Testis (tissue), 3 donors: ENCODE results near the gene ACKR1. TPM values are rescaled to one million over a fixed set of nuclear protein-coding genes. Genes with fewer than 3 reads are reported as not detected.

Experiments used
- DNase-seq: peaks from one replicate; pipeline ENCODE4 v3.0.0-alpha.2; 2019
- H3K27ac ChIP-seq, 2 donors: fragments of 200-600 bp; sonication (generic); one replicate each; pipeline ENCODE4 v1.5.1; 2019
- H3K27me3 ChIP-seq: fragments of 200-600 bp; sonication (generic); one replicate; pipeline ENCODE4 v1.5.1; 2019
- H3K36me3 ChIP-seq: fragments of 200-600 bp; sonication (generic); one replicate; pipeline ENCODE4 v1.5.1; 2017; ENCODE audit warnings: low read depth; ENCODE audit errors: missing control alignments
- H3K4me1 ChIP-seq: fragments of 200-600 bp; sonication (generic); one replicate; pipeline ENCODE4 v1.5.1; 2019
- H3K4me3 ChIP-seq, 2 donors: fragments of 200-600 bp; sonication (generic); one replicate each; pipeline ENCODE4 v1.5.1; 2017 to 2019
- H3K9me3 ChIP-seq: fragments of 200-600 bp; sonication (generic); one replicate; pipeline ENCODE4 v1.5.1; 2017
- POLR2A ChIP-seq: fragments of 450-650 bp; IDR thresholded peaks from one replicate; pipeline ENCODE4 v1.6.1; 2017; ENCODE audit warnings: antibody characterized with exemption, mild to moderate bottlenecking, moderate library complexity
- WGBS, 2 donors: methylation state at CpG; one replicate each; pipeline ENCODE4 v1.1.5; 2018; 5-methylcytosine and 5-hydroxymethylcytosine counted together
- intact Hi-C: fragments of 100-400 bp; cut with DNase I; formaldehyde crosslinking; loops from one replicate; pipeline ENCODE4 v1.15.1; 2023; ENCODE audit warnings: low total_unique reads
- polyA plus RNA-seq: library from polyadenylated mRNA; stranded (reverse); fragments of 350-450 nt; fragmentation: Illumina TruSeq; extraction: RNeasy Lipid Tissue Mini Kit (QIAGEN cat#74804); gene quantifications from one replicate; pipeline ENCODE4 v1.2.3, GENCODE V29; 2014; ENCODE audit warnings: low read depth, low replicate concordance; ENCODE audit not compliant: insufficient read depth
- total RNA-seq, 2 donors: library from RNA; depleted of rRNA; stranded (reverse); fragments of >200 nt; gene quantifications; one replicate each; pipeline ENCODE4 v1.2.3, GENCODE V29; 2016
- TF ChIP-seq, protein P1 (sequence below), 3 experiments: fragments of 450-650 bp in 2 of 3; fragments of 200-600 bp in 1 of 3; sonication (generic) in 1 of 3; IDR thresholded peaks; one replicate each; pipeline ENCODE4 v1.5.1; 2016 to 2019; ENCODE audit warnings: antibody characterized with exemption in 3 of 3, mild to moderate bottlenecking in 2 of 3, moderate library complexity in 1 of 3

Gene ACKR1
- total and polyA plus RNA-seq, 3 donors from 2014 or later = 14.9 to 26.9 (median 16.6) TPM

DNA sequence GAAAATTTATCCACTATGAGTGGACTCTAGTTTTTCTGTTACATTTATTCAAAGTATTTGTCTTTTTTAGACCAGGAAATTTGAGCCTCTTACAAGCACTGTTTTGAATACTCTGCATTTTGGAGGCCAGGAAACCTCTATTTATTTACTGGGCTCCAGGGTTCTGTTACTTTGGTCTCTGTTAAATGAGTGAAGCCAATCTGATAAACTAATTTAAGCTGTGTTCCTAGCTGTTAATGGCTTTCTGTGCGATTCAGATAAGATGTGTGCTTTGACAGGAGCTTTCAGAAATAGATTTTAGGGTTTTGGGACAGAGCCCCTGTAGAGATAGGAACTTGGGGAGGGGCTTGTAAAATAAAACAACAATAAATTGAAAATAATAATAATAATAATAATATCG, 23.9 kb downstream of the ACKR1 start:
- no peak overlapping the region for H3K27ac ChIP-seq
- H3K27me3 ChIP-seq = no peaks in the 10 kb centered on the region
- TF ChIP-seq, protein P1, sequence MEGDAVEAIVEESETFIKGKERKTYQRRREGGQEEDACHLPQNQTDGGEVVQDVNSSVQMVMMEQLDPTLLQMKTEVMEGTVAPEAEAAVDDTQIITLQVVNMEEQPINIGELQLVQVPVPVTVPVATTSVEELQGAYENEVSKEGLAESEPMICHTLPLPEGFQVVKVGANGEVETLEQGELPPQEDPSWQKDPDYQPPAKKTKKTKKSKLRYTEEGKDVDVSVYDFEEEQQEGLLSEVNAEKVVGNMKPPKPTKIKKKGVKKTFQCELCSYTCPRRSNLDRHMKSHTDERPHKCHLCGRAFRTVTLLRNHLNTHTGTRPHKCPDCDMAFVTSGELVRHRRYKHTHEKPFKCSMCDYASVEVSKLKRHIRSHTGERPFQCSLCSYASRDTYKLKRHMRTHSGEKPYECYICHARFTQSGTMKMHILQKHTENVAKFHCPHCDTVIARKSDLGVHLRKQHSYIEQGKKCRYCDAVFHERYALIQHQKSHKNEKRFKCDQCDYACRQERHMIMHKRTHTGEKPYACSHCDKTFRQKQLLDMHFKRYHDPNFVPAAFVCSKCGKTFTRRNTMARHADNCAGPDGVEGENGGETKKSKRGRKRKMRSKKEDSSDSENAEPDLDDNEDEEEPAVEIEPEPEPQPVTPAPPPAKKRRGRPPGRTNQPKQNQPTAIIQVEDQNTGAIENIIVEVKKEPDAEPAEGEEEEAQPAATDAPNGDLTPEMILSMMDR (IDR thresholded peaks at IDR 0.05) = no peak
- no peak for TF ChIP-seq POLR2A
- no peak for DNase-seq
- no peaks in the 10 kb centered on the region for H3K9me3 ChIP-seq
- no peaks in the 10 kb centered on the region for H3K4me1 ChIP-seq
- H3K4me3 ChIP-seq = no peak overlapping the region
- H3K36me3 ChIP-seq = no peaks in the 10 kb centered on the region
- WGBS, 2 donors = 86 to 95% methylated on average over 2 of the region's 2 CpGs
- intact Hi-C loops = no loop called here

DNA sequence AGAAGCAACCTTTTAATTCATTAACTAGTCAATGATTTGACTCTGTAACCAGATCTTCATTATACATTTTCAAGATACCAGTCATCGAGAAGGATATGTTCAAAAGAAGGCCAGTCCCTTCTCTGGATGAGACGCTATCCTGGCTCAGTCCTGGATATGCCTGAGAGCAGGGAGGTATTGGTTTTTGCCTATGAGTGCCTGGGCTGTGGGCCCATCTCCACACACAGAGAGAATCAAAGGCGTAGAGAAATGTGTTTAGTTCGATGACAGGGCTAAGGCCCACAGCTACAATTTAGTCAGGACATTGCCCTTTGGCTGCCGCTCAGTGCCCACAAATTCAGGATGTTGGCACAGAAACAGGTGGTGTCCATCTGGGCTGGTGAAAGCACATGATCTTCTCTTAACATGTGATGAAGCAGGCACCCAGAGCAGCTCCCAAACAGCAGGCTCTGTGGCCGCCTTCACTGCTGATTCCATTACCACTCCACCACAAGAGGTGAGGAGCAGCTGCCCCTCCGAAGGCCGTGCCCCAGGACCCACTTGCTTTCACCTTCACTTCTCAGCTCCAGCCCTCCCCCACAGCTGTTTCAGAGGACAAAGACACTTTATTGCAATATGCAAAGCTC, 24.7 kb downstream of the ACKR1 start:
- no peaks in the 10 kb centered on the region for H3K36me3 ChIP-seq
- no peak overlapping the region for H3K4me3 ChIP-seq
- intact Hi-C loops = no loop called here
- 82 to 88% methylated on average over 8 of the region's 8 CpGs for WGBS, 2 donors
- TF ChIP-seq, protein P1 (IDR thresholded peaks at IDR 0.05) = no peak
- no peak for TF ChIP-seq POLR2A
- no peaks in the 10 kb centered on the region for H3K4me1 ChIP-seq
- no peak overlapping the region for H3K27ac ChIP-seq
- no peak for DNase-seq
- H3K27me3 ChIP-seq = no peaks in the 10 kb centered on the region
- H3K9me3 ChIP-seq = no peaks in the 10 kb centered on the region

DNA sequence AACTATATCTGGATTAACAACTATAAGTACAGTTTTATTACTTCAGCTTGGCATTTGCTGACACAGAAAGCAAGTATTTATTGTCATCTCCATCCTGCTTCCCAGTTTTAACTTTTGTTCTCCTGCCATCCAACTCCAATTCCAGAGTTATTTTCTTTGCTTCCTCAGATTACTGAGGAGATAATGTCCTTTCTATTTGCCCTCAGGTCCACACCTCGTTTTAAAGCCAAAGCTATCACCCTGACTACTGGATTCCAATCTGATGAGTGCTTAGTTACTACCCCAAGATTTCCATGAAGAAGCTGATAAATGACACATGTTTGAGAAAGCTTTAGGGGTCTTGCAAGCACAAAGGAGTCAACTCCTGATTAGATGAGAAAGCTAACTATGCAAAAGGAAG, 25.2 kb downstream of the ACKR1 start:
- WGBS, 2 donors = 35 to 43% methylated on average over 1 of the region's 1 CpG
- Histone ChIP-seq H3K36me3 (no peaks in the 10 kb centered on the region), H3K27me3 (no peaks in the 10 kb centered on the region), H3K9me3 (no peaks in the 10 kb centered on the region), H3K27ac (no peak overlapping the region), H3K4me1 (no peaks in the 10 kb centered on the region), H3K4me3 (no peak overlapping the region)
- no peak for DNase-seq
- intact Hi-C loops = no loop called here
- no peak for TF ChIP-seq POLR2A
- TF ChIP-seq, protein P1 (IDR thresholded peaks at IDR 0.05) = no peak

DNA sequence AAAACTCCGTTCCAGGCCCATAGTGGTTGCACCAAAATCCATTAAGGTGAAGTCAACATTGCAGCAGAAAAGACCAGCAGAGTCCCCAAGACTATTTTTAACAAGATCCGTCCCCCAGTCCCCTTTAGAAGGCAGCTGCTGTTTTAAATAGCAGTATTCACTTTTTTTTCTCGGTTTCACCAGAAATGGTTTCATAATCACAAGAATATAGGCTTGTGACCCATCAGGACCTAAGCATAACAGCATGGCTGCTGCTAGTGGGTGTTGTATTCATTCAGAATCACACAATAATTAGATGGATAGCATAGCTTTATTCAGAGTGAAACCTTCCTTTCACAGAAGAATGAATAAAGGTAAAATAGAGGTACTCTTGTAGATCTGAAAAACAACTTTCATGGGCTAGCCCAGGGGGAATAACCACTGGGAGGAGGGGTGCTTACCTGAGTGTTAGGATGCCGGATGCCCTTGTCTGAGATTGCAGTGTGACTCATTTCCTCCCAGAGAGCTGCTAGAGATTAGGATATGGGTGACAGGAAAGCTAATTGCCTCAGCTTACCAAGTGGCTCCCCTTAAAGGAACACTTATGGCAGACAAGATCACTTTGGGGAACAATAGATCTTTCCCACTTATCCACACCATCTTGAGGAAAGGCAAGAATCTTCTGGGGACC, 35.0 kb downstream of the ACKR1 start:
- TF ChIP-seq POLR2A = no peak
- TF ChIP-seq, protein P1 (IDR thresholded peaks at IDR 0.05) = no peak
- Histone ChIP-seq H3K4me3 (no peak overlapping the region), H3K4me1 (no peaks in the 10 kb centered on the region), H3K36me3 (no peaks in the 10 kb centered on the region), H3K9me3 (no peaks in the 10 kb centered on the region), H3K27ac (no peak overlapping the region), H3K27me3 (no peaks in the 10 kb centered on the region)
- DNase-seq = no peak
- intact Hi-C loops = no loop called here
- 85 to 86% methylated on average over 4 of the region's 4 CpGs for WGBS, 2 donors

DNA sequence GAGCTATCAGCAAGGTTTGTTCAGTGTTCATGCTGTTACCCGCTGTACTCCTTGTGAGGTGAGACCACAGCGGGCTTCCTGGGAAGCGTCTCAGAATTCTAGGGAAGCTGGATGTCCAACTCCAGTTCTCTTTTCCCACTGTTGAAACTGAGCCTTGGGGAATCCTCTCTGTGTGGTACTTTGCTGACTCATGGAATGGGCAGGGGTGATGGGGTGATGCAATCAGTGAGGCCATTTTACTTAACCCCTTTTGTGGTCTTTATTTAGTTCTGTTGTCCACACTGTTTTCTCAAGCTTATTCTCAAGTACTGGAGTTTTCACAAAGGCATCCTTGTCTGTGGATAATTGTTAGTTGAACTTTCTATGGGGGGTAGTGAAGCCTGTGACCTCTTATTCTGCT, 42.6 kb downstream of the ACKR1 start:
- Histone ChIP-seq H3K4me1 (no peaks in the 10 kb centered on the region), H3K9me3 (no peaks in the 10 kb centered on the region), H3K36me3 (no peaks in the 10 kb centered on the region), H3K27me3 (no peaks in the 10 kb centered on the region), H3K27ac (no peak overlapping the region), H3K4me3 (no peak overlapping the region)
- no peak for DNase-seq
- intact Hi-C loops = no loop called here
- 93 to 94% methylated on average over 3 of the region's 3 CpGs for WGBS, 2 donors
- no peak for TF ChIP-seq POLR2A
- TF ChIP-seq, protein P1 (IDR thresholded peaks at IDR 0.05) = no peak
